Tibial nerve (tissue), 4 donors: ENCODE data around the gene TRERF1.

Experiments used
- CTCF ChIP-seq, 5 experiments: fragments of 200-600 bp in 3 of 5; fragments of 450-650 bp in 2 of 5; sonication (generic) in 3 of 5; IDR thresholded peaks; one replicate each; pipeline ENCODE4 v1.5.1; 2016 to 2019; ENCODE audit warnings: antibody characterized with exemption in 5 of 5, mild to moderate bottlenecking in 3 of 5, moderate library complexity in 2 of 5
- EP300 ChIP-seq, 2 donors: sonication (generic); formaldehyde crosslinking; IDR thresholded peaks; one replicate each; pipeline ENCODE4 v1.6.1; 2017; ENCODE audit warnings: antibody characterized with exemption in 2 of 2, mild to moderate bottlenecking in 1 of 2
- POLR2A ChIP-seq, 2 donors: fragments of 450-650 bp; IDR thresholded peaks; one replicate each; pipeline ENCODE4 v1.6.1; 2017; ENCODE audit warnings: antibody characterized with exemption in 2 of 2, mild to moderate bottlenecking in 2 of 2, moderate library complexity in 2 of 2

GRCh38 chr6:42296614-42297013, 155.1 kb downstream of the TRERF1 start:
- TF ChIP-seq CTCF (IDR thresholded peaks at IDR 0.05) (no peak), POLR2A (IDR thresholded peaks at IDR 0.05) (no peak), EP300 (IDR thresholded peaks at IDR 0.05) (no peak)
